Panc1 (cell line): ENCODE results near the gene ITIH2. TPM values are rescaled to one million over a fixed set of nuclear protein-coding genes. Genes with fewer than 3 reads are reported as not detected.

Source experiments
- ATAC-seq: fragments of 200-7000 bp; cut with Tn5 transposase; 2 replicates; pipeline ENCODE4 v1.9.1; 2020; ENCODE audit warnings: mild to moderate bottlenecking, moderate library complexity
- BruUV-seq: library from RNA; stranded (reverse); fragments of 400-500 nt; replicated peaks from 2 replicates; lab custom pipeline; 2021; lab: Mats Ljungman, UMichigan
- CTCF ChIA-PET: fragments of 300-600 bp; sonication (Branson Sonifier 250); formaldehyde crosslinking; loops from one replicate; lab custom pipeline; 2022; ENCODE audit warnings: antibody characterized with exemption; lab: Charles Lee
- POLR2A ChIA-PET: fragments of 300-600 bp; sonication (Branson Sonifier 250); formaldehyde crosslinking; loops from one replicate; lab custom pipeline; 2022; ENCODE audit warnings: antibody characterized with exemption; lab: Charles Lee
- DNase-seq: peaks from one replicate; pipeline ENCODE4 v3.0.0-alpha.2; 2010; ENCODE audit warnings: low read depth, low spot score
- H3K27ac ChIP-seq: 2 replicates; pipeline ENCODE4 v1.5.1; 2011; ENCODE audit warnings: mild to moderate bottlenecking, low read length, inconsistent platforms
- H3K27me3 ChIP-seq: fragments of 200-500 bp; sonication (Bioruptor generic); 2 replicates; pipeline ENCODE4 v1.6.0; 2014; ENCODE audit warnings: low read length, inconsistent platforms; ENCODE audit not compliant: control insufficient read depth, insufficient read depth
- H3K36me3 ChIP-seq: fragments of 200-500 bp; sonication (Bioruptor generic); 2 replicates; pipeline ENCODE4 v1.5.1; 2014; ENCODE audit warnings: inconsistent platforms, mild to moderate bottlenecking, low read length, moderate library complexity; ENCODE audit not compliant: control insufficient read depth, insufficient read depth
- H3K4me1 ChIP-seq: 2 replicates; pipeline ENCODE4 v1.5.1; 2011; ENCODE audit warnings: inconsistent platforms, mild to moderate bottlenecking, low read length, moderate library complexity; ENCODE audit not compliant: control insufficient read depth, insufficient read depth
- H3K4me3 ChIP-seq, 2 experiments: 2 replicates each; pipeline ENCODE4 v1.5.1; 2011 to 2012; ENCODE audit warnings: low read depth in 2 of 2, low read length in 2 of 2, mild to moderate bottlenecking in 2 of 2, inconsistent platforms in 1 of 2, moderate library complexity in 1 of 2
- H3K9me3 ChIP-seq: fragments of 200-500 bp; sonication (Bioruptor generic); 2 replicates; pipeline ENCODE4 v1.5.1; 2014; ENCODE audit warnings: low read depth, mild to moderate bottlenecking, inconsistent platforms, low read length, moderate library complexity; ENCODE audit not compliant: control insufficient read depth, insufficient read depth
- POLR2AphosphoS5 ChIP-seq: IDR thresholded peaks from 2 replicates; pipeline ENCODE4 v1.6.1; 2012; ENCODE audit warnings: mild to moderate bottlenecking, low read depth, low read length, moderate library complexity
- SIN3A ChIP-seq: IDR thresholded peaks from 2 replicates; pipeline ENCODE4 v1.6.1; 2012; ENCODE audit warnings: low read depth, mild to moderate bottlenecking, low read length, moderate library complexity, borderline replicate concordance; ENCODE audit not compliant: insufficient read depth
- TCF7L2 ChIP-seq: IDR thresholded peaks from 2 replicates; pipeline ENCODE4 v1.6.1; 2011; ENCODE audit warnings: mild to moderate bottlenecking, low read depth, low read length, inconsistent platforms
- in situ Hi-C: cut with HindIII; loops from 2 replicates; pipeline ENCODE4 v1.10.0; 2016; ENCODE audit warnings: low sequenced_read_pairs, low pct_unique_long_range_greater_than_20kb
- intact Hi-C: fragments of 100-400 bp; cut with micrococcal nuclease; formaldehyde crosslinking; loops from one replicate; pipeline ENCODE4 v1.10.0; 2022; ENCODE audit not compliant: unreplicated experiment
- total RNA-seq: library from RNA; stranded (reverse); gene quantifications from one replicate; pipeline ENCODE4 v1.2.1, GENCODE V29; 2021; ENCODE audit not compliant: unreplicated experiment
- TF ChIP-seq, protein P1 (sequence below): fragments of 450-650 bp; IDR thresholded peaks from 2 replicates; pipeline ENCODE4 v1.5.1; 2017; ENCODE audit warnings: mild to moderate bottlenecking
- TF ChIP-seq, protein P2 (sequence below), 2 experiments: IDR thresholded peaks; 2 replicates each; pipeline ENCODE4 v1.6.1; 2011 to 2012; ENCODE audit warnings: low read depth in 2 of 2, control low read depth in 1 of 2, low read length in 1 of 2, mild to moderate bottlenecking in 1 of 2, moderate library complexity in 1 of 2; ENCODE audit not compliant: insufficient read depth in 1 of 2

Gene ITIH2
- total RNA-seq, 1 experiment from 2014 or later: 0.67 TPM

DNA sequence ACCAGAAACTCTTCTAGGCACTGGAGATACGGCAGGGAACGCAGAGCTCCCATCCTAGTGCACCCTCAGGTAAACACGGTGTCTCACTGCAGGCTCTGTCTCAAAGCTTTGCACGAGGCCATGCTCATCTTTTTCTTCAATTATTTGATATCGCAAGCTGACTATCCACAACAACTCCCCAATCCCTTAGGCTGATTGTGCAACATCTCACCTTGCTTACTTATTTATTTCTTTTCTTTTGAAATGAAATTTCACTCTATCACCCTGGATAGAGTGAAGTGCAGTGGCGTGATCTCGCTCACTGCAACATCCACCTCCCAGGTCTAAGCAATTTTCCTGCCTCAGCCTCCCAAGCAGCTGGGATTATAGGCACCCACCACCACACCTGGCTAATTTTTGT is 12.4 kb downstream of the ITIH2 start:
- in situ Hi-C loops: no loop called here
- H3K9me3 ChIP-seq: no peaks in the 10 kb centered on the region
- TF ChIP-seq SIN3A (no peak), POLR2AphosphoS5 (no peak), TCF7L2 (no peak)
- TF ChIP-seq, protein P1, sequence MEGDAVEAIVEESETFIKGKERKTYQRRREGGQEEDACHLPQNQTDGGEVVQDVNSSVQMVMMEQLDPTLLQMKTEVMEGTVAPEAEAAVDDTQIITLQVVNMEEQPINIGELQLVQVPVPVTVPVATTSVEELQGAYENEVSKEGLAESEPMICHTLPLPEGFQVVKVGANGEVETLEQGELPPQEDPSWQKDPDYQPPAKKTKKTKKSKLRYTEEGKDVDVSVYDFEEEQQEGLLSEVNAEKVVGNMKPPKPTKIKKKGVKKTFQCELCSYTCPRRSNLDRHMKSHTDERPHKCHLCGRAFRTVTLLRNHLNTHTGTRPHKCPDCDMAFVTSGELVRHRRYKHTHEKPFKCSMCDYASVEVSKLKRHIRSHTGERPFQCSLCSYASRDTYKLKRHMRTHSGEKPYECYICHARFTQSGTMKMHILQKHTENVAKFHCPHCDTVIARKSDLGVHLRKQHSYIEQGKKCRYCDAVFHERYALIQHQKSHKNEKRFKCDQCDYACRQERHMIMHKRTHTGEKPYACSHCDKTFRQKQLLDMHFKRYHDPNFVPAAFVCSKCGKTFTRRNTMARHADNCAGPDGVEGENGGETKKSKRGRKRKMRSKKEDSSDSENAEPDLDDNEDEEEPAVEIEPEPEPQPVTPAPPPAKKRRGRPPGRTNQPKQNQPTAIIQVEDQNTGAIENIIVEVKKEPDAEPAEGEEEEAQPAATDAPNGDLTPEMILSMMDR: no peak
- TF ChIP-seq, protein P2, sequence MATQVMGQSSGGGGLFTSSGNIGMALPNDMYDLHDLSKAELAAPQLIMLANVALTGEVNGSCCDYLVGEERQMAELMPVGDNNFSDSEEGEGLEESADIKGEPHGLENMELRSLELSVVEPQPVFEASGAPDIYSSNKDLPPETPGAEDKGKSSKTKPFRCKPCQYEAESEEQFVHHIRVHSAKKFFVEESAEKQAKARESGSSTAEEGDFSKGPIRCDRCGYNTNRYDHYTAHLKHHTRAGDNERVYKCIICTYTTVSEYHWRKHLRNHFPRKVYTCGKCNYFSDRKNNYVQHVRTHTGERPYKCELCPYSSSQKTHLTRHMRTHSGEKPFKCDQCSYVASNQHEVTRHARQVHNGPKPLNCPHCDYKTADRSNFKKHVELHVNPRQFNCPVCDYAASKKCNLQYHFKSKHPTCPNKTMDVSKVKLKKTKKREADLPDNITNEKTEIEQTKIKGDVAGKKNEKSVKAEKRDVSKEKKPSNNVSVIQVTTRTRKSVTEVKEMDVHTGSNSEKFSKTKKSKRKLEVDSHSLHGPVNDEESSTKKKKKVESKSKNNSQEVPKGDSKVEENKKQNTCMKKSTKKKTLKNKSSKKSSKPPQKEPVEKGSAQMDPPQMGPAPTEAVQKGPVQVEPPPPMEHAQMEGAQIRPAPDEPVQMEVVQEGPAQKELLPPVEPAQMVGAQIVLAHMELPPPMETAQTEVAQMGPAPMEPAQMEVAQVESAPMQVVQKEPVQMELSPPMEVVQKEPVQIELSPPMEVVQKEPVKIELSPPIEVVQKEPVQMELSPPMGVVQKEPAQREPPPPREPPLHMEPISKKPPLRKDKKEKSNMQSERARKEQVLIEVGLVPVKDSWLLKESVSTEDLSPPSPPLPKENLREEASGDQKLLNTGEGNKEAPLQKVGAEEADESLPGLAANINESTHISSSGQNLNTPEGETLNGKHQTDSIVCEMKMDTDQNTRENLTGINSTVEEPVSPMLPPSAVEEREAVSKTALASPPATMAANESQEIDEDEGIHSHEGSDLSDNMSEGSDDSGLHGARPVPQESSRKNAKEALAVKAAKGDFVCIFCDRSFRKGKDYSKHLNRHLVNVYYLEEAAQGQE (IDR thresholded peaks at IDR 0.05; ENCODE audit: insufficient read depth in 1 of 2, low read depth in 2 of 2, low read length in 1 of 2): no peak
- H3K4me3 ChIP-seq: no peak overlapping the region
- POLR2A ChIA-PET: no interaction called here
- intact Hi-C loops: no loop called here
- no peak for ATAC-seq
- DNase-seq: no peak
- CTCF ChIA-PET: no interaction called here
- no peaks in the 10 kb centered on the region for H3K4me1 ChIP-seq
- no peaks in the 10 kb centered on the region for H3K27me3 ChIP-seq
- no peaks in the 10 kb centered on the region for H3K36me3 ChIP-seq
- BruUV-seq: no TSS peak
- no peak overlapping the region for H3K27ac ChIP-seq

DNA sequence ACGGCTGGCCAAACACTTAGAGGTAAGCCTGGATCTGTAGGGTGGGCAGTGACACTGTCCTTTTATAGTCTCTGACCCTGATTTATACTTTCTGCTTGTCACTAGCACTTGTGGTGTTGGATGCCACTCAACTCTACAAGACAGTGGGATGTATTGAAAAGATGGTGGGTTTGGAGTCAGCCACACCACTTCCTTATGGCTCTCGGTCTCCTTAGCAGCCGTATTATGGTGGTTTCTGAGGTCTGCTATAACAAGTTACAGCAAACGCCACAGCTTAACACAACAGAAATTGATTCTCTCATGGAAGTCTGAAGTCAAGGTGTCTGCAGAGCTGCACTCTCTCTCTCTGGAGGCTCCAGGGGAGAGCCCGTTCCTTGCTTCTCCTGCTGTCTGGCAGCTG is 14.7 kb downstream of the ITIH2 start:
- no peaks in the 10 kb centered on the region for H3K36me3 ChIP-seq
- H3K27ac ChIP-seq: no peak overlapping the region
- BruUV-seq: no TSS peak
- no peaks in the 10 kb centered on the region for H3K4me1 ChIP-seq
- TF ChIP-seq SIN3A: no peak
- TF ChIP-seq TCF7L2: no peak
- no peak for TF ChIP-seq POLR2AphosphoS5
- TF ChIP-seq, protein P1: no peak
- TF ChIP-seq, protein P2 (IDR thresholded peaks at IDR 0.05; ENCODE audit: insufficient read depth in 1 of 2, low read depth in 2 of 2, low read length in 1 of 2): no peak
- no peak overlapping the region for H3K4me3 ChIP-seq
- ChIA-PET CTCF (no interaction called here), POLR2A (no interaction called here)
- no peaks in the 10 kb centered on the region for H3K27me3 ChIP-seq
- in situ Hi-C loops (no loop called here), intact Hi-C loops (no loop called here)
- no peaks in the 10 kb centered on the region for H3K9me3 ChIP-seq
- ATAC-seq (no peak), DNase-seq (no peak)
